ENCODE data around the gene RPL21. TPM values are rescaled to one million over a fixed set of nuclear protein-coding genes. Genes with fewer than 3 reads are reported as not detected.
"Not testable (repeated sequence)": the region's sequence is repeated elsewhere in the genome, so short reads cannot be mapped to it uniquely, and the experiment has no call there.

RPL21 gene
- total RNA-seq, 4 donors from 2014 or later: 336 to 1,611 (median 1,228) TPM

DNA sequence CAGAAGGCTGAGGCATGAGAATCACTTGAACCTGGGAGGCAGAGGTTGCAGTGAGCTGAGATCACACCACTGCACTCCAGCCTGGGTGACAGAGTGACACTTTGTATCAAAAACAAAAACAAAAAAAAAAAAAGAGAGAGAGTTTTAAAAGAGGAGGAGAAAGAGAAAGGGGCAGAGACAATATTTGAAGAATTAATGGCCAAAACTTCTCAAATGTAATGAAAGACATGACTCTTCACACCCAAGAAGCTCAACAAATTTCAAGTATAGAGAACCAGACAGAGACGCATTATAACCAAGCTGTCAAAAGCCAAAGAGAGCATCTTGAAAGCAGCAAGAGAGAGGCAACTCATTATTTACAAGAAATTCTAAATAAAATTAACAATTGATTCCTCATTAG, 42.8 kb upstream of the RPL21 start:
- no peak overlapping the region for H3K27ac ChIP-seq
- no peaks in the 10 kb centered on the region for H3K36me3 ChIP-seq
- no peaks in the 10 kb centered on the region for H3K4me1 ChIP-seq
- H3K9me3 ChIP-seq: peaks cover 0 to 12% (median 0%) of the 10 kb centered on the region in 3 donors
- no peak for ATAC-seq
- H3K4me3 ChIP-seq: no peak overlapping the region
- no peak for TF ChIP-seq POLR2AphosphoS5 (IDR thresholded peaks at IDR 0.05)
- TF ChIP-seq, protein P1, sequence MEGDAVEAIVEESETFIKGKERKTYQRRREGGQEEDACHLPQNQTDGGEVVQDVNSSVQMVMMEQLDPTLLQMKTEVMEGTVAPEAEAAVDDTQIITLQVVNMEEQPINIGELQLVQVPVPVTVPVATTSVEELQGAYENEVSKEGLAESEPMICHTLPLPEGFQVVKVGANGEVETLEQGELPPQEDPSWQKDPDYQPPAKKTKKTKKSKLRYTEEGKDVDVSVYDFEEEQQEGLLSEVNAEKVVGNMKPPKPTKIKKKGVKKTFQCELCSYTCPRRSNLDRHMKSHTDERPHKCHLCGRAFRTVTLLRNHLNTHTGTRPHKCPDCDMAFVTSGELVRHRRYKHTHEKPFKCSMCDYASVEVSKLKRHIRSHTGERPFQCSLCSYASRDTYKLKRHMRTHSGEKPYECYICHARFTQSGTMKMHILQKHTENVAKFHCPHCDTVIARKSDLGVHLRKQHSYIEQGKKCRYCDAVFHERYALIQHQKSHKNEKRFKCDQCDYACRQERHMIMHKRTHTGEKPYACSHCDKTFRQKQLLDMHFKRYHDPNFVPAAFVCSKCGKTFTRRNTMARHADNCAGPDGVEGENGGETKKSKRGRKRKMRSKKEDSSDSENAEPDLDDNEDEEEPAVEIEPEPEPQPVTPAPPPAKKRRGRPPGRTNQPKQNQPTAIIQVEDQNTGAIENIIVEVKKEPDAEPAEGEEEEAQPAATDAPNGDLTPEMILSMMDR (IDR thresholded peaks at IDR 0.05): no peak
- no peak for TF ChIP-seq POLR2A (IDR thresholded peaks at IDR 0.05)
- TF ChIP-seq EP300 (IDR thresholded peaks at IDR 0.05): no peak
- WGBS, 2 donors (ENCODE audit: low coverage in 1 of 2): 83 to 94% methylated on average over 1 of the region's 1 CpG
- H3K27me3 ChIP-seq: no peaks in the 10 kb centered on the region

DNA sequence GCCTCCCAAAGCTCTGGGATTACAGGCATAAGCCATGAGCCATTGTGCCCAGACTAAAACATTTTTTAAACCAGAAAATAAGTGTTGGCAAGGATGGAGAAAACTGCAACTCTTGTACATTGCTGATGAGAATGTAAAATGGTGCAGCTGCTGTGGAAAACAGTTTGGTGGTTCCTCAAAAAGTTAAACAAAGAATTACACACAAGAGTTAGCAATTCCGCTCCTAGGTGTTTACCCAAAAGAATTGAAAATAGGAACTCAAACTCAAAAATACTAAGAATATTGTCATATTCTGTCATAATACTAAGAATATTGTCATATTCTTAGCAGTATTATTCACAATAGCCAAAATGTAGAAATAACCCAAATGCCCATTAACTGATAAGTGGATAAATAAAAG, 40.1 kb upstream of the RPL21 start:
- H3K4me1 ChIP-seq: no peaks in the 10 kb centered on the region
- no peaks in the 10 kb centered on the region for H3K36me3 ChIP-seq
- no peak overlapping the region for H3K27ac ChIP-seq
- H3K9me3 ChIP-seq: peaks cover 0 to 12% (median 0%) of the 10 kb centered on the region in 3 donors
- H3K4me3 ChIP-seq: no peak overlapping the region
- TF ChIP-seq, protein P1 (IDR thresholded peaks at IDR 0.05): no peak
- no peak for TF ChIP-seq POLR2A (IDR thresholded peaks at IDR 0.05)
- TF ChIP-seq POLR2AphosphoS5 (IDR thresholded peaks at IDR 0.05): no peak
- no peak for TF ChIP-seq EP300 (IDR thresholded peaks at IDR 0.05)
- ATAC-seq: no peak
- 80 to 100% methylated on average over 1 of the region's 1 CpG for WGBS, 2 donors (ENCODE audit: low coverage in 1 of 2)
- no peaks in the 10 kb centered on the region for H3K27me3 ChIP-seq

DNA sequence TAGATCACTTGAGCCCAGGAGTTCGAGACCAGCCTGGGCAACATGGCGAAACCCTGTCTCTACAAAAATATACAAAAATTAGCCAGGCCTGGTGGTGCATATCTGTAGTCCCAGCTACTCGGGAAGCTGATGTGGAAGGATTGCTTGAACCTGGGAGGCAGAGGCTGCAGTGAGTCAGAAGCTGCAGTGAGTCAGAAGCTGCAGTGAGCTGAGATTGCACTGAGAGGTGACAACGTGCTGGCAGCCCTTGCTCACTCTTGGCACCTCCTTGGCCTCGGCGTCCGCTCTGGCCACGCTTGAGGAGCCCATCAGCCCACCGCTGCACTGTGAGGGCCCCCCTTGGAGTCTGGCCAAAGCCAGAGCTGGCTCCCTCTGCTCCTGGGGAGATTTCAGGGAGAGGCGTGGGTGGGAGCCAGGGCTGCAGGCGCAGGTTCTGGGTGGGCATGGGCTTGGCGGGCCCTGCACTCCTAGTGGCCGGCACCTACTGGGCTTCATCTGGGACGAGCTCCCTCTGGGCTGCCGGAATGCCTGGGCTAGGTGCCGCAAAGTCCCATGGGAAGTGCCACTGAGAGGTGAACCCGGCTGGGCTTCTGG, 39.5 kb upstream of the RPL21 start:
- TF ChIP-seq, protein P1 (IDR thresholded peaks at IDR 0.05): no peak
- TF ChIP-seq POLR2AphosphoS5 (IDR thresholded peaks at IDR 0.05): no peak
- TF ChIP-seq EP300 (IDR thresholded peaks at IDR 0.05): no peak
- TF ChIP-seq POLR2A (IDR thresholded peaks at IDR 0.05): no peak
- Histone ChIP-seq H3K4me3 (no peak overlapping the region), H3K9me3 (peaks cover 0 to 12% (median 0%) of the 10 kb centered on the region in 3 donors), H3K27ac (no peak overlapping the region), H3K4me1 (no peaks in the 10 kb centered on the region), H3K36me3 (no peaks in the 10 kb centered on the region), H3K27me3 (no peaks in the 10 kb centered on the region)
- WGBS, 2 donors (ENCODE audit: low coverage in 1 of 2): 80 to 81% methylated on average over 2 to 3 of the region's 17 CpGs
- no peak for ATAC-seq

DNA sequence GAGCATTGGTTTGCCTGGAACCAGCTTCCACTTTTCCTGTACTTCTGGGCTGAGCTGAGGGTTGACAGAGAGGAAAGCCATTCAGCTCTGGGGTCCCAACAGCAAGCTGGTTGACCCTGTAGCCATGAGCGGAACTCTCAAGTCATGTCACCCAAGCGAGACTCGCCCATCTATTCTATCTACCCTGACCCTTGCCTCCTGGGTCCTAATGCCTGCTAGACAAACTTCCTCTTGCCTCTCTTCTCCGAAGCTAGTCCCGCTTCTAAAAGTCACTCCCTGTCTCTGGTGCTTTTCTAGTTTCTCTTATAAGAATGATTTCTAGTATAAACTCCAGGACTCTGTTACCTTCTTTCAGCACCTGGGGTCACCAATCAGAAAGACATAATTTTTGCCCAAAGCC, 38.0 kb upstream of the RPL21 start:
- ATAC-seq, H3K36me3 ChIP-seq, H3K4me1 ChIP-seq, H3K9me3 ChIP-seq, H3K4me3 ChIP-seq, H3K27me3 ChIP-seq, H3K27ac ChIP-seq: not testable (repeated sequence)
- 73 to 87% methylated on average over 5 of the region's 5 CpGs for WGBS, 2 donors (ENCODE audit: low coverage in 1 of 2)

DNA sequence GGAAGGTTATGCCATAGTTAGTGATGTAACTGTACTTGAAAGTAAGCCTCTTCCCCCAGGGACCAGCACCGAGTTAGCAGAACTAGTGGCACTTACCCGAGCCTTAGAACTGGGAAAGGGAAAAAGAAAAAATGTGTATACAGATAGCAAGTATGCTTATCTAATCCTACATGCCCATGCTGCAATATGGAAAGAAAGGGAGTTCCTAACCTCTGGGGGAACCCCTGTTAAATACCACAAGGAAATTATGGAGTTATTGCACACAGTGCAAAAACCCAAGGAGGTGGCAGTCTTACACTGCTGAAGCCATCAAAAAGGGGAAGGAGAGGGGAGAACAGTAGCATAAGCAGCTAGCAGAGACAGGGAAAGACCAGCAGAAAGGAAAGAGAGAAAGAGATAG, 33.6 kb upstream of the RPL21 start:
- H3K4me3 ChIP-seq, ATAC-seq, H3K27ac ChIP-seq, H3K9me3 ChIP-seq, H3K36me3 ChIP-seq, H3K27me3 ChIP-seq, H3K4me1 ChIP-seq: not testable (repeated sequence)
- 50% methylated on average over 2 of the region's 2 CpGs; no CpG with 5 or more reads in 1 of the 2 donors for WGBS, 2 donors (ENCODE audit: low coverage in 1 of 2)

DNA sequence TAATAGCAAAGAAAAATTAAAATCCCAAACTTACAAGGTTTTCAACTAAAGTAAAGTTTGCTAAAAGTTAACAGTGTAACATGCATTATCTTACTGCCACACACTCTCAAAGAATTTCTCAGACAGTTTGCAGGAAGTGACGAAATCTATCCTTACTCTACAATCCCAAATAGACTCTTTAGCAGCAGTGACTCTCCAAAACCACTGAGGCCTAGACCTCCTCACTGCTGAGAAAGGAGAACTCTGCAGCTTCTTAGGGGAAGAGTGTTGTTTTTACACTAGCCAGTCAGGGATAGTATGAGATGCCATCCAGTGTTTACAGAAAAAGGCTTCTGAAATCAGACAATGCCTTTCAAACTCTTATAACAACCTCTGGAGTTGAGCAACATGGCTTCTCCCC, 32.5 kb upstream of the RPL21 start:
- not testable (repeated sequence) for H3K27me3 ChIP-seq, H3K4me1 ChIP-seq, H3K27ac ChIP-seq, H3K9me3 ChIP-seq, H3K4me3 ChIP-seq, H3K36me3 ChIP-seq, ATAC-seq
- WGBS, 2 donors (ENCODE audit: low coverage in 1 of 2): 71 to 86% methylated on average over 1 of the region's 1 CpG
